Stimulated activated memory B cell treated with anti-CD40 and anti-IgM and Interleukin-4, amounts not matched to agents 10 μg/mL and 1 μg/mL and 100 μg/mL, for 72 hours (primary cell): ENCODE measurements around the gene MAP3K20.
A peak's percentile ranks its signal among the peaks of the same experiment; 100 is the strongest.
"Not testable (repeated sequence)": the region's sequence is repeated elsewhere in the genome, so short reads cannot be mapped to it uniquely, and the experiment has no call there.

ENCODE experiments used
- ATAC-seq: fragments of 150-1000 bp; cut with Tn5 transposase; 2 replicates; pipeline ENCODE4 v1.10.0; 2021
- H3K27ac Mint-ChIP-seq: one replicate; pipeline ENCODE4 v1.8.0; 2022; ENCODE audit warnings: mild to moderate bottlenecking, mixed read lengths
- H3K27me3 Mint-ChIP-seq: one replicate; pipeline ENCODE4 v1.8.0; 2022; ENCODE audit warnings: mixed read lengths
- H3K36me3 Mint-ChIP-seq: one replicate; pipeline ENCODE4 v1.8.0; 2022; ENCODE audit warnings: mixed read lengths
- H3K4me1 Mint-ChIP-seq: one replicate; pipeline ENCODE4 v1.8.0; 2022; ENCODE audit warnings: mixed read lengths
- H3K4me3 Mint-ChIP-seq: one replicate; pipeline ENCODE4 v1.8.0; 2022; ENCODE audit warnings: mild to moderate bottlenecking, moderate library complexity, mixed read lengths
- H3K9me3 Mint-ChIP-seq: one replicate; pipeline ENCODE4 v1.8.0; 2022; ENCODE audit warnings: mixed read lengths

MAP3K20 gene

GRCh38 chr2:173282795-173283545 is 207.3 kb downstream of the MAP3K20 start:
- peaks cover 9% of the 10 kb centered on the region for H3K27me3 Mint-ChIP-seq
- no peak overlapping the region for H3K27ac Mint-ChIP-seq
- H3K9me3 Mint-ChIP-seq, result no peaks in the 10 kb centered on the region
- no peak for ATAC-seq
- no peak overlapping the region for H3K4me3 Mint-ChIP-seq
- H3K4me1 Mint-ChIP-seq, result peaks cover 28% of the 10 kb centered on the region
- H3K36me3 Mint-ChIP-seq, result no peaks in the 10 kb centered on the region

GRCh38 chr2:173286153-173286809 is 210.6 kb downstream of the MAP3K20 start:
- H3K27me3 Mint-ChIP-seq, result no peaks in the 10 kb centered on the region
- no peak overlapping the region for H3K27ac Mint-ChIP-seq

DNA sequence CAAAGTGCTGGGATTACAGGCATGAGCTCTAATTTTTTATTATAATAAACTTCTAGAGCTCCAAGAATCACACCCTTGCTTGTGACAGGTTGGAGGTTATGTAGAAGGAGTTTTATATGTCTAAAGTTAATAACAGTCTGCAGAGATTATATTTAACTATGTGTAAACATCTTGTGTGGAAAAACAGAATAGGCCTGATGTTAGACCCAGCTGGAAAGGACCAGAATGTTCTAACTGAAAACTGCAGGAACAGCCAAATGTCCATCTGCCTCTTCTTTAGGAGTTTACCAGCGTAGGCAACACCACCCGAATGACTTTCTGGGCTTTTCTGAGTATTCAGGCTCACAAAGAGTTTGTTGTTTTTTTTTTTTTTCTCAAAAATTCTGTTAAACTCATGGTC is 211.9 kb downstream of the MAP3K20 start:
- Mint-ChIP-seq H3K27me3 (no peaks in the 10 kb centered on the region), H3K4me3 (no peak overlapping the region), H3K27ac (no peak overlapping the region), H3K9me3 (no peaks in the 10 kb centered on the region), H3K4me1 (peaks cover 11% of the 10 kb centered on the region), H3K36me3 (no peaks in the 10 kb centered on the region)
- ATAC-seq, result no peak

More at GRCh38 chr2:173286153-173286809, 210.6 kb downstream of the MAP3K20 start:
- peak; percentile 68 for ATAC-seq
- Mint-ChIP-seq H3K36me3 (no peaks in the 10 kb centered on the region), H3K4me1 (peaks cover 11% of the 10 kb centered on the region), H3K4me3 (no peak overlapping the region), H3K9me3 (no peaks in the 10 kb centered on the region)

DNA sequence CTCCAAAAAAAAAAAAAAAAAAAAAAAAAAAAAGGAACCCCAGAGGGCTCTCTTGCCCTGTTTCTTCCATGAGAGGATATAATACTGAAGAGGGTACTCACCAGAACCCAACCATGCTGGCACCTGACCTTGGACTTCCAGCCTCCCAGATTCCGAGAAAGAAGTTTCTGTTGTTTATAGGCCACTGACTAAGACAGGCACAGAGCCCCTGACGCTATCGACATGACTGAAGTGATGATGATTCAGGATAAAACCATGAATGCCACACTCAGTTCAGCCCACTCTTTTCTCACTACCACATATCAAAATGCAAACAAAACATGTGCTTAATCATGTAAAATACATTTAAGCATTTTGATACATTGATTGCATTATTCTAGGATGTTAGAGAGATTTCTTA is 212.9 kb downstream of the MAP3K20 start:
- Mint-ChIP-seq H3K36me3 (no peaks in the 10 kb centered on the region), H3K4me3 (no peak overlapping the region), H3K9me3 (peaks cover 2% of the 10 kb centered on the region), H3K4me1 (peaks cover 11% of the 10 kb centered on the region), H3K27me3 (no peaks in the 10 kb centered on the region), H3K27ac (no peak overlapping the region)
- no peak for ATAC-seq

DNA sequence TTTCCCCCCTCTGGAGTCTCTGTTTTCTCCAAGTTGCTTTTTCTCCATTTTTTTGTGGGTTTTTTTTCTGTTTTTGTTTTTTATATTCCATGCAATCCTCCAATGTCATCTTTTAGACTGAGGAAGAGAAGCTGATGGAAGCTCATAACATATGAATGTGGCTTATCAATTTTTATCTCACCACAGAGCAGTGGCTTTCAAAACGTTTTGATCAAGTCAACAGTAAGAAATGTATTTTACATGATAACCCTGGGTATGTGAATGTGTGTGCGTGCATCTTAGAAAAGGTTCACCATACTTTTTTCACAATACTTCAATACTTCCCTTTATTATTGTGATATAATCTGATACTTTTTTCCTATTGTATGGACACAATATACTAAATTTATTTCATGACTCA is 214.4 kb downstream of the MAP3K20 start:
- Mint-ChIP-seq H3K4me3 (no peak overlapping the region), H3K9me3 (peaks cover 2% of the 10 kb centered on the region), H3K4me1 (peaks cover 11% of the 10 kb centered on the region), H3K27me3 (no peaks in the 10 kb centered on the region), H3K36me3 (no peaks in the 10 kb centered on the region), H3K27ac (no peak overlapping the region)
- no peak for ATAC-seq

- Mint-ChIP-seq H3K9me3 (peaks cover 2% of the 10 kb centered on the region), H3K4me1 (peaks cover 11% of the 10 kb centered on the region), H3K4me3 (no peak overlapping the region), H3K27me3 (no peaks in the 10 kb centered on the region), H3K36me3 (no peaks in the 10 kb centered on the region), H3K27ac (no peak overlapping the region)
- ATAC-seq, result no peak
Observed at GRCh38 chr2:173290518-173290917, 214.9 kb downstream of the MAP3K20 start.

DNA sequence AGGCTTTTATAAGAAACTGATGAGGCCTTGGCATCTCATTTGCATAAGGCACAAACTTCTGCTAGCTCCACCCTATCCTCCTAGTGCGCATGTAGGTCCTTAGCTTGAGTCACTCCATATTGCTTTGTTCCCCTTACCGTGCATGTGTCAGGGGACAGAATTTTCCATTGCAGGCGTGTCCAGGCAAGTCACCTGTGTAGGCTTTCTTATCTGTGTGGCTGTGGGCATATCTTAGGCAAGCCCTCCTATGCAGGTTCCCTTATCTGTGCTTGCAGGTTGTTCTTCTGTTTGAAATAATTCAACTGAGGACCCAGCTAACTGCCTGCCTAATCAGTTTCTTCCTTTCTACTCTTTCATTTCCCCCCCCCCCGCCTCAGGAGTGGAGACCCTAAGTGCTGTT is 215.8 kb downstream of the MAP3K20 start:
- Mint-ChIP-seq H3K4me3 (no peak overlapping the region), H3K36me3 (no peaks in the 10 kb centered on the region), H3K27me3 (no peaks in the 10 kb centered on the region), H3K4me1 (peaks cover 4% of the 10 kb centered on the region), H3K27ac (no peak overlapping the region), H3K9me3 (peaks cover 2% of the 10 kb centered on the region)
- no peak for ATAC-seq

- Mint-ChIP-seq H3K9me3 (peaks cover 18% of the 10 kb centered on the region), H3K4me3 (no peak overlapping the region), H3K27ac (no peak overlapping the region)
Observed at GRCh38 chr2:173296235-173296634, 220.6 kb downstream of the MAP3K20 start.

GRCh38 chr2:173298536-173299097 is 223.0 kb downstream of the MAP3K20 start:
- H3K36me3 Mint-ChIP-seq, result no peaks in the 10 kb centered on the region
- H3K4me3 Mint-ChIP-seq, result no peak overlapping the region
- no peak overlapping the region for H3K27ac Mint-ChIP-seq
- H3K27me3 Mint-ChIP-seq, result no peaks in the 10 kb centered on the region
- H3K4me1 Mint-ChIP-seq, result no peaks in the 10 kb centered on the region
- no peak for ATAC-seq
- H3K9me3 Mint-ChIP-seq, result peaks cover 21% of the 10 kb centered on the region

More at GRCh38 chr2:173296235-173296634, 220.6 kb downstream of the MAP3K20 start:
- H3K27me3 Mint-ChIP-seq, result no peaks in the 10 kb centered on the region
- ATAC-seq, result no peak
- no peaks in the 10 kb centered on the region for H3K4me1 Mint-ChIP-seq
- no peaks in the 10 kb centered on the region for H3K36me3 Mint-ChIP-seq

- Mint-ChIP-seq H3K27ac (no peak overlapping the region), H3K9me3 (peaks cover 21% of the 10 kb centered on the region), H3K4me1 (no peaks in the 10 kb centered on the region), H3K27me3 (no peaks in the 10 kb centered on the region), H3K4me3 (no peak overlapping the region), H3K36me3 (no peaks in the 10 kb centered on the region)
- ATAC-seq, result no peak
Observed at GRCh38 chr2:173299764-173300163, 224.1 kb downstream of the MAP3K20 start.

GRCh38 chr2:173300458-173300857 is 224.8 kb downstream of the MAP3K20 start:
- no peaks in the 10 kb centered on the region for H3K4me1 Mint-ChIP-seq
- no peak overlapping the region for H3K27ac Mint-ChIP-seq
- no peaks in the 10 kb centered on the region for H3K27me3 Mint-ChIP-seq
- ATAC-seq, result no peak
- no peaks in the 10 kb centered on the region for H3K36me3 Mint-ChIP-seq
- H3K9me3 Mint-ChIP-seq, result peaks cover 21% of the 10 kb centered on the region
- H3K4me3 Mint-ChIP-seq, result no peak overlapping the region

GRCh38 chr2:173301549-173301948 is 225.9 kb downstream of the MAP3K20 start:
- not testable (repeated sequence) for H3K27ac Mint-ChIP-seq, ATAC-seq, H3K4me1 Mint-ChIP-seq, H3K27me3 Mint-ChIP-seq, H3K4me3 Mint-ChIP-seq, H3K36me3 Mint-ChIP-seq
- peaks cover 21% of the 10 kb centered on the region for H3K9me3 Mint-ChIP-seq

GRCh38 chr2:173305303-173305702 is 229.7 kb downstream of the MAP3K20 start:
- Mint-ChIP-seq H3K9me3 (peaks cover 8% of the 10 kb centered on the region), H3K27me3 (peaks cover 9% of the 10 kb centered on the region), H3K4me3 (no peak overlapping the region), H3K36me3 (no peaks in the 10 kb centered on the region), H3K4me1 (peaks cover 15% of the 10 kb centered on the region), H3K27ac (no peak overlapping the region)
- no peak for ATAC-seq

- Mint-ChIP-seq H3K9me3 (no peaks in the 10 kb centered on the region), H3K4me1 (peaks cover 15% of the 10 kb centered on the region), H3K36me3 (no peaks in the 10 kb centered on the region), H3K27me3 (peaks cover 9% of the 10 kb centered on the region), H3K4me3 (peak overlapping the region; percentile 52), H3K27ac (peak overlapping the region; percentile 52)
- ATAC-seq, result peak; percentile 81
Observed at GRCh38 chr2:173307293-173307692, 231.6 kb downstream of the MAP3K20 start.

GRCh38 chr2:173309370-173309769 is 233.7 kb downstream of the MAP3K20 start:
- H3K36me3 Mint-ChIP-seq, H3K27me3 Mint-ChIP-seq, ATAC-seq, H3K27ac Mint-ChIP-seq, H3K9me3 Mint-ChIP-seq, H3K4me3 Mint-ChIP-seq: not testable (repeated sequence)
- peaks cover 15% of the 10 kb centered on the region for H3K4me1 Mint-ChIP-seq
